ENCODE measurements around the gene PPP1CB.
"Not testable (repeated sequence)": the region's sequence is repeated elsewhere in the genome, so short reads cannot be mapped to it uniquely, and the experiment has no call there.

PPP1CB gene

GRCh38 chr2:28729698-28730097, 21.9 kb upstream of the PPP1CB start:
- Histone ChIP-seq H3K4me3 (no peak overlapping the region), H3K4me1 (peaks cover 0 to 95% (median 26%) of the 10 kb centered on the region in 4 donors), H3K36me3 (peaks cover 0 to 15% (median 4%) of the 10 kb centered on the region in 3 donors), H3K9me3 (no peaks in the 10 kb centered on the region), H3K27ac (peak overlapping the region; percentile 15 to 86), H3K27me3 (no peaks in the 10 kb centered on the region)
- intact Hi-C loops (cut with DNase I; ENCODE audit: low total_unique reads), result no loop called here
- no peak for TF ChIP-seq CTCF (IDR thresholded peaks at IDR 0.05)
- DNase-seq, result no peak

GRCh38 chr2:28730641-28731146, 20.9 kb upstream of the PPP1CB start:
- no peak for DNase-seq
- Histone ChIP-seq H3K27me3 (no peaks in the 10 kb centered on the region), H3K4me3 (no peak overlapping the region), H3K27ac (peak overlapping the region; percentile 15 to 86), H3K4me1 (peaks cover 0 to 89% (median 27%) of the 10 kb centered on the region in 4 donors), H3K36me3 (peaks cover 0 to 15% (median 4%) of the 10 kb centered on the region in 3 donors), H3K9me3 (no peaks in the 10 kb centered on the region)
- intact Hi-C loops (cut with DNase I; ENCODE audit: low total_unique reads), result no loop called here
- TF ChIP-seq CTCF (IDR thresholded peaks at IDR 0.05), result no peak

GRCh38 chr2:28735511-28735910, 16.1 kb upstream of the PPP1CB start:
- Histone ChIP-seq H3K4me1 (peaks cover 0 to 56% (median 21%) of the 10 kb centered on the region in 4 donors), H3K36me3 (peaks cover 0 to 9% (median 0%) of the 10 kb centered on the region in 3 donors), H3K27me3 (no peaks in the 10 kb centered on the region), H3K27ac (peak overlapping the region; percentile 86 to 88), H3K9me3 (peaks cover 0 to 8% (median 0%) of the 10 kb centered on the region in 3 donors), H3K4me3 (peak overlapping the region; percentile 61 to 64)
- intact Hi-C loops (cut with DNase I; ENCODE audit: low total_unique reads), result no loop called here
- TF ChIP-seq CTCF (IDR thresholded peaks at IDR 0.05), result no peak
- DNase-seq, result no peak

GRCh38 chr2:28736034-28736433, 15.6 kb upstream of the PPP1CB start:
- no peak for TF ChIP-seq CTCF (IDR thresholded peaks at IDR 0.05)
- intact Hi-C loops (cut with DNase I; ENCODE audit: low total_unique reads), result no loop called here

GRCh38 chr2:28737655-28738054, 14.0 kb upstream of the PPP1CB start:
- intact Hi-C loops (cut with DNase I; ENCODE audit: low total_unique reads), result no loop called here

More at GRCh38 chr2:28736034-28736433, 15.6 kb upstream of the PPP1CB start:
- H3K9me3 ChIP-seq, result peaks cover 0 to 8% (median 0%) of the 10 kb centered on the region in 3 donors
- peak; percentile 84 to 96 for DNase-seq
- H3K4me3 ChIP-seq, result peak overlapping the region; percentile 61 to 64
- H3K36me3 ChIP-seq, result peaks cover 0 to 9% (median 0%) of the 10 kb centered on the region in 3 donors
- no peaks in the 10 kb centered on the region for H3K27me3 ChIP-seq
- H3K4me1 ChIP-seq, result peaks cover 0 to 51% (median 21%) of the 10 kb centered on the region in 4 donors
- H3K27ac ChIP-seq, result peak overlapping the region; percentile 86 to 88

GRCh38 chr2:28742619-28743018, 9.0 kb upstream of the PPP1CB start:
- H3K36me3 ChIP-seq; DNase-seq; H3K4me3 ChIP-seq; H3K27me3 ChIP-seq; H3K9me3 ChIP-seq; intact Hi-C loops (cut with DNase I; ENCODE audit: low total_unique reads): not testable (repeated sequence)
- Histone ChIP-seq H3K27ac (peak overlapping the region in 1 of 2 donors; percentile 99), H3K4me1 (peaks cover 0 to 39% (median 30%) of the 10 kb centered on the region in 4 donors)

More at GRCh38 chr2:28737655-28738054, 14.0 kb upstream of the PPP1CB start:
- no peak for DNase-seq
- no peaks in the 10 kb centered on the region for H3K36me3 ChIP-seq
- no peak overlapping the region for H3K27ac ChIP-seq
- TF ChIP-seq CTCF (IDR thresholded peaks at IDR 0.05), result no peak
- no peak overlapping the region for H3K4me3 ChIP-seq
- peaks cover 0 to 35% (median 13%) of the 10 kb centered on the region in 4 donors for H3K4me1 ChIP-seq
- H3K27me3 ChIP-seq, result no peaks in the 10 kb centered on the region
- peaks cover 0 to 8% (median 0%) of the 10 kb centered on the region in 3 donors for H3K9me3 ChIP-seq
